Tongue (tissue), 2 donors: ENCODE measurements around the gene OR2M4. TPM values are rescaled to one million over a fixed set of nuclear protein-coding genes. Genes with fewer than 3 reads are reported as not detected.
"Not testable (repeated sequence)": the region's sequence is repeated elsewhere in the genome, so short reads cannot be mapped to it uniquely, and the experiment has no call there.

ENCODE experiments used
- DNase-seq: peaks from one replicate; pipeline ENCODE4 v3.0.0-alpha.2; 2015
- total RNA-seq: library from RNA; depleted of rRNA; stranded (reverse); fragments of >200 nt; gene quantifications from one replicate; pipeline ENCODE4 v1.2.3, GENCODE V29; 2014

The OR2M4 gene
- not detected for total RNA-seq

DNA sequence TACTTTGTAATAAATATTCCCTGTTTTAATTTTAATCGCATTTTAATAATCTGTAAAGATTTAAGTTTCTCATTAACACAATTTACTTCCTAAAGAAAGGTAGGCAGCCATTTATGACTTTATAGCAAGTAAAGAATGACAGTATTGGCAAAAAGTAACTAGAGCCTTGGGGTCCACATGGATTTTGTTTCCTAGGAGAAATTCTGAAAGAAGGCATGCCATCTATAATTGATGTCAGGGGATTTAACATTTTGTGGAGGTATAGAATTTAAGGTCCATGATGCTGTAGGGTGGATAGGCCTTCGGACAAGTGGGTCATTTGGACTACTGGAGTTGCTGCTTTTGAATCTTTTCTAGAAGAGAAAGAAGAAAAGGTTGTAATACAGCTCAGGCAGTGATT is at the start of gene OR2M4:
Gene OR2M4, plus strand, starts transcription at position 301 of the 400 bp plus-strand sequence. CDS start 7,512 bp downstream, outside the sequence.
- no peak for DNase-seq

- DNase-seq: no peak
Measured at GRCh38 chr1:248183996-248184395, 47.2 kb upstream of the OR2M4 start.

- DNase-seq: no peak
Measured at GRCh38 chr1:248187363-248187762, 43.9 kb upstream of the OR2M4 start.

- no peak for DNase-seq
Measured at GRCh38 chr1:248189026-248189425, 42.2 kb upstream of the OR2M4 start.

GRCh38 chr1:248194117-248194516 is 37.1 kb upstream of the OR2M4 start:
- no peak for DNase-seq

- no peak for DNase-seq
Measured at GRCh38 chr1:248196965-248197364, 34.3 kb upstream of the OR2M4 start, which contains the start of gene OR2M3. TSS of gene OR2M3 (plus strand) at chr1:248197265. CDS start at chr1:248203068, 5,803 bp downstream.

- DNase-seq: no peak
Measured at GRCh38 chr1:248215880-248216279, 15.3 kb upstream of the OR2M4 start.

DNA sequence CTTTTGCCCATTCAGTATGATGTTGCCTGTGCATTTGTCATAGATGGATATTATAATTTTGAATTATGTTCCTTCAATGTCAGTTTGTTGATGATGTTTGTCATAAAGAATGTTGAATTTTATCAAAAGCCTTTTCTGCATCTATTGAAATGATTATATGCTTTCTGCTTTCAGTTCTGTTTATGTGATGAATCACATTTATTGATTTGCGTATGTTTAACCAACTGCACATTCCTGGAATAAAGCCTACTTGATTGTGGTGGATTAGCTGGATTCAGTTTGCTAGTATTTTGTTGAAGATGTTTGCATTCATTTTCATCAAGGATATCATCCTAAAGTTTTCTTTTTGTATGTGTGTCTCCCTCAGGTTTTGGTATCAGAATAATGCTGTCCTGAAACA is 5.7 kb upstream of the OR2M4 start:
- no peak for DNase-seq

- DNase-seq: no peak
Measured at GRCh38 chr1:248229360-248229908, 1.8 kb upstream of the OR2M4 start.

GRCh38 chr1:248239478-248239877 is 8.3 kb downstream of the OR2M4 start:
- DNase-seq: no peak

GRCh38 chr1:248243204-248243603 is 12.0 kb downstream of the OR2M4 start:
- DNase-seq: peak; percentile 9

DNA sequence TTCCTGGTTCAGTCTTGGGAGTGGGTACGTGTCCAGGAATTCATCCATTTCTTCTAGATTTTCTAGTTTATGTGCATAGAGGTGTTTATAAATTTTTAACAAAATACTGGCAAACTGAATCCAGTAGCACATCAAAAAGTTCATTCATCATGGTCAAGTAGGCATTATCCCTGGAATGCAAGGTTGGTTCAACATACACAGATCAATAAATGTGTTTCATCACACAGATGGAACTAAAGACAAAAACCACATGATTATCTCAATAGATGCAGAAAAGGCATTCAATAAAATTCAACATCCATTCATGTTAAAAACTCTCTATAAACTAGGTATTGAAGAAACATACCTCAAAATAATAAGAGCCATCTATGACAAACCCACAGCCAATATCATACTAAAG is 28.1 kb downstream of the OR2M4 start:
- DNase-seq: not testable (repeated sequence)

GRCh38 chr1:248268178-248268577 is 37.0 kb downstream of the OR2M4 start:
- DNase-seq: no peak

DNA sequence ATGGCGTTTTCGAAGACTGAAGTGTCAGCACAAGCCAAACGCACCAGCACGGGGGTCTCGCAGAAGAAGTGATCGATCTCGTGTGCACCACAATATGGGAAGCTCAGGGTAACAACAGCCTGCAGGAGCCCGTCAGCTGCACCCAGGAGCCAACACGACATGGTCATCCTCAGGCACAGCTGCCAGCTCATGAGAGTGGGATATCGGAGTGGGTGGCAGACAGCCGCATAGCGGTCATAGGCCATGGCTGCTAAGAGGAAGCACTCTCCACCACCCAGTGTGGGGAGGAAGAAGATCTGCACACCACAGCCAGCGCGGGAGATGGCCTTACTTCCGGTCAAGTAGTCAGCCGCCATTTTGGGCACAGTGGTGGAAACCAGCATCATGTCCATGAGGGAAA is 42.0 kb downstream of the OR2M4 start:
- not testable (repeated sequence) for DNase-seq

DNA sequence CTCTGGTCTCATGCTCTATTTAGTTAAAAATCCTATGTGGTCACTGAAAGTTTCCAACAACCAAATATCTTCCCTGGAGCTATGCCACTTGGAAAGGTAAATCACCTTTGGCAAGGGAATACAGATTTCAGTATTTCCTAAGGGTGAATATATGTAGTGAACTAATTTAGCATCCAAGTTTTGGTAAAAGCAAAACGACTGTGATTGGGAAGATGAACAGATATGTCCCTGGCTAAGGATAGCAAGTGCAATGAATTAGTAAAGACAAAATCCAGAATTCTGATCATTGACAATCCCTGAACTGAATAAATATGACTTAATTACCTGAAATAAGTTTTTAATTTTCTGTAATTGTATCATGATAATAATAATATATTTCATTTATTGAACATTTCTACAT is 46.7 kb downstream of the OR2M4 start, which contains the start of gene OR2T33:
Gene OR2T33, minus strand, starts transcription at position 101 of the 400 bp plus-strand sequence. CDS start 4,162 bp downstream, outside the sequence.
- no peak for DNase-seq

GRCh38 chr1:248288391-248288790 is 57.2 kb downstream of the OR2M4 start:
- DNase-seq: no peak

Other genes with a start within 250 kb of the OR2M4 start
- not detected for gene OR2L5, start 217.8 kb upstream of the OR2M4 start, total RNA-seq
- not detected for gene OR2L2, start 201.3 kb upstream of the OR2M4 start, total RNA-seq
- gene OR2L3, start 184.6 kb upstream of the OR2M4 start, total RNA-seq: 0.10 TPM
- gene OR2L13, start 136.2 kb upstream of the OR2M4 start, total RNA-seq: not detected
- gene OR2M5, start 86.3 kb upstream of the OR2M4 start, total RNA-seq: not detected
- gene OR2M2, start 56.6 kb upstream of the OR2M4 start, total RNA-seq: not detected
- gene OR2M3, start 34.2 kb upstream of the OR2M4 start, total RNA-seq: not detected
- not detected for gene OR2T33, start 46.6 kb downstream of the OR2M4 start, total RNA-seq
- not detected for gene OR2T12, start 72.0 kb downstream of the OR2M4 start, total RNA-seq
- gene OR2M7, start 93.2 kb downstream of the OR2M4 start, total RNA-seq: not detected
- not detected for gene OR14C36, start 117.4 kb downstream of the OR2M4 start, total RNA-seq
- gene OR2T4, start 130.2 kb downstream of the OR2M4 start, total RNA-seq: not detected
- gene OR2T6, start 144.3 kb downstream of the OR2M4 start, total RNA-seq: not detected
- not detected for gene OR2T1, start 171.6 kb downstream of the OR2M4 start, total RNA-seq
- gene OR2T2, start 214.2 kb downstream of the OR2M4 start, total RNA-seq: not detected
- gene OR2T3, start 241.9 kb downstream of the OR2M4 start, total RNA-seq: not detected